ENCODE results near the gene CTNNA3.

CTNNA3 gene

GRCh38 chr10:66144016-66144415, 1552.0 kb downstream of the CTNNA3 start:
- Histone ChIP-seq H3K4me1 (ENCODE audit: control insufficient read depth in 2 of 2, insufficient read depth in 2 of 2, low read length in 2 of 2) (no peaks in the 10 kb centered on the region), H3K9me3 (ENCODE audit: control insufficient read depth in 2 of 2, low read length in 2 of 2) (no peaks in the 10 kb centered on the region), H3K27ac (ENCODE audit: low read depth in 2 of 2, low read length in 2 of 2) (no peak overlapping the region), H3K27me3 (ENCODE audit: control insufficient read depth in 2 of 2, insufficient read depth in 2 of 2, low read length in 2 of 2) (no peaks in the 10 kb centered on the region), H3K4me3 (ENCODE audit: low read length in 2 of 2) (no peak overlapping the region), H3K9ac (ENCODE audit: low read depth in 1 of 2, low read length in 2 of 2) (no peak overlapping the region), H3K36me3 (ENCODE audit: control insufficient read depth in 2 of 2, insufficient read depth in 2 of 2, low read length in 2 of 2) (no peaks in the 10 kb centered on the region)

GRCh38 chr10:66102756-66103155, 1593.2 kb downstream of the CTNNA3 start:
- no peaks in the 10 kb centered on the region for H3K4me1 ChIP-seq (ENCODE audit: control insufficient read depth in 2 of 2, insufficient read depth in 2 of 2, low read length in 2 of 2)
- H3K9me3 ChIP-seq (ENCODE audit: control insufficient read depth in 2 of 2, low read length in 2 of 2), result no peaks in the 10 kb centered on the region
- H3K36me3 ChIP-seq (ENCODE audit: control insufficient read depth in 2 of 2, insufficient read depth in 2 of 2, low read length in 2 of 2), result no peaks in the 10 kb centered on the region
- H3K9ac ChIP-seq (ENCODE audit: low read depth in 1 of 2, low read length in 2 of 2), result no peak overlapping the region
- no peak overlapping the region for H3K27ac ChIP-seq (ENCODE audit: low read depth in 2 of 2, low read length in 2 of 2)
- no peak overlapping the region for H3K4me3 ChIP-seq (ENCODE audit: low read length in 2 of 2)
- no peaks in the 10 kb centered on the region for H3K27me3 ChIP-seq (ENCODE audit: control insufficient read depth in 2 of 2, insufficient read depth in 2 of 2, low read length in 2 of 2)

GRCh38 chr10:66098595-66099480, 1597.2 kb downstream of the CTNNA3 start:
- H3K27me3 ChIP-seq (ENCODE audit: control insufficient read depth in 2 of 2, insufficient read depth in 2 of 2, low read length in 2 of 2), result no peaks in the 10 kb centered on the region
- H3K4me1 ChIP-seq (ENCODE audit: control insufficient read depth in 2 of 2, insufficient read depth in 2 of 2, low read length in 2 of 2), result no peaks in the 10 kb centered on the region
- H3K27ac ChIP-seq (ENCODE audit: low read depth in 2 of 2, low read length in 2 of 2), result no peak overlapping the region
- no peak overlapping the region for H3K9ac ChIP-seq (ENCODE audit: low read depth in 1 of 2, low read length in 2 of 2)
- no peaks in the 10 kb centered on the region for H3K36me3 ChIP-seq (ENCODE audit: control insufficient read depth in 2 of 2, insufficient read depth in 2 of 2, low read length in 2 of 2)
- no peaks in the 10 kb centered on the region for H3K9me3 ChIP-seq (ENCODE audit: control insufficient read depth in 2 of 2, low read length in 2 of 2)
- no peak overlapping the region for H3K4me3 ChIP-seq (ENCODE audit: low read length in 2 of 2)

GRCh38 chr10:66095610-66096009, 1600.4 kb downstream of the CTNNA3 start:
- no peak overlapping the region for H3K27ac ChIP-seq (ENCODE audit: low read depth in 2 of 2, low read length in 2 of 2)
- no peak overlapping the region for H3K9ac ChIP-seq (ENCODE audit: low read depth in 1 of 2, low read length in 2 of 2)
- no peak overlapping the region for H3K4me3 ChIP-seq (ENCODE audit: low read length in 2 of 2)
- no peaks in the 10 kb centered on the region for H3K27me3 ChIP-seq (ENCODE audit: control insufficient read depth in 2 of 2, insufficient read depth in 2 of 2, low read length in 2 of 2)
- H3K4me1 ChIP-seq (ENCODE audit: control insufficient read depth in 2 of 2, insufficient read depth in 2 of 2, low read length in 2 of 2), result no peaks in the 10 kb centered on the region
- H3K36me3 ChIP-seq (ENCODE audit: control insufficient read depth in 2 of 2, insufficient read depth in 2 of 2, low read length in 2 of 2), result no peaks in the 10 kb centered on the region
- H3K9me3 ChIP-seq (ENCODE audit: control insufficient read depth in 2 of 2, low read length in 2 of 2), result no peaks in the 10 kb centered on the region

GRCh38 chr10:66085906-66086305, 1610.1 kb downstream of the CTNNA3 start:
- no peaks in the 10 kb centered on the region for H3K27me3 ChIP-seq (ENCODE audit: control insufficient read depth in 2 of 2, insufficient read depth in 2 of 2, low read length in 2 of 2)
- no peak overlapping the region for H3K27ac ChIP-seq (ENCODE audit: low read depth in 2 of 2, low read length in 2 of 2)
- no peak overlapping the region for H3K4me3 ChIP-seq (ENCODE audit: low read length in 2 of 2)
- H3K36me3 ChIP-seq (ENCODE audit: control insufficient read depth in 2 of 2, insufficient read depth in 2 of 2, low read length in 2 of 2), result no peaks in the 10 kb centered on the region
- H3K4me1 ChIP-seq (ENCODE audit: control insufficient read depth in 2 of 2, insufficient read depth in 2 of 2, low read length in 2 of 2), result no peaks in the 10 kb centered on the region
- no peak overlapping the region for H3K9ac ChIP-seq (ENCODE audit: low read depth in 1 of 2, low read length in 2 of 2)
- no peaks in the 10 kb centered on the region for H3K9me3 ChIP-seq (ENCODE audit: control insufficient read depth in 2 of 2, low read length in 2 of 2)

- Histone ChIP-seq H3K4me3 (ENCODE audit: low read length in 2 of 2) (no peak overlapping the region), H3K27ac (ENCODE audit: low read depth in 2 of 2, low read length in 2 of 2) (no peak overlapping the region), H3K9ac (ENCODE audit: low read depth in 1 of 2, low read length in 2 of 2) (no peak overlapping the region), H3K27me3 (ENCODE audit: control insufficient read depth in 2 of 2, insufficient read depth in 2 of 2, low read length in 2 of 2) (no peaks in the 10 kb centered on the region), H3K4me1 (ENCODE audit: control insufficient read depth in 2 of 2, insufficient read depth in 2 of 2, low read length in 2 of 2) (no peaks in the 10 kb centered on the region), H3K36me3 (ENCODE audit: control insufficient read depth in 2 of 2, insufficient read depth in 2 of 2, low read length in 2 of 2) (no peaks in the 10 kb centered on the region), H3K9me3 (ENCODE audit: control insufficient read depth in 2 of 2, low read length in 2 of 2) (no peaks in the 10 kb centered on the region)
These were observed 1624.1 kb downstream of the CTNNA3 start for GRCh38 chr10:66071907-66072306.

GRCh38 chr10:66058594-66058993, 1637.4 kb downstream of the CTNNA3 start:
- Histone ChIP-seq H3K27ac (ENCODE audit: low read depth in 2 of 2, low read length in 2 of 2) (no peak overlapping the region), H3K27me3 (ENCODE audit: control insufficient read depth in 2 of 2, insufficient read depth in 2 of 2, low read length in 2 of 2) (no peaks in the 10 kb centered on the region), H3K4me1 (ENCODE audit: control insufficient read depth in 2 of 2, insufficient read depth in 2 of 2, low read length in 2 of 2) (no peaks in the 10 kb centered on the region), H3K36me3 (ENCODE audit: control insufficient read depth in 2 of 2, insufficient read depth in 2 of 2, low read length in 2 of 2) (no peaks in the 10 kb centered on the region), H3K4me3 (ENCODE audit: low read length in 2 of 2) (no peak overlapping the region), H3K9me3 (ENCODE audit: control insufficient read depth in 2 of 2, low read length in 2 of 2) (no peaks in the 10 kb centered on the region), H3K9ac (ENCODE audit: low read depth in 1 of 2, low read length in 2 of 2) (no peak overlapping the region)

GRCh38 chr10:66049335-66049734, 1646.7 kb downstream of the CTNNA3 start:
- H3K9me3 ChIP-seq (ENCODE audit: control insufficient read depth in 2 of 2, low read length in 2 of 2), result no peaks in the 10 kb centered on the region
- no peaks in the 10 kb centered on the region for H3K36me3 ChIP-seq (ENCODE audit: control insufficient read depth in 2 of 2, insufficient read depth in 2 of 2, low read length in 2 of 2)
- H3K27ac ChIP-seq (ENCODE audit: low read depth in 2 of 2, low read length in 2 of 2), result no peak overlapping the region

GRCh38 chr10:66045859-66046258, 1650.1 kb downstream of the CTNNA3 start:
- Histone ChIP-seq H3K4me1 (ENCODE audit: control insufficient read depth in 2 of 2, insufficient read depth in 2 of 2, low read length in 2 of 2) (no peaks in the 10 kb centered on the region), H3K27ac (ENCODE audit: low read depth in 2 of 2, low read length in 2 of 2) (no peak overlapping the region), H3K9ac (ENCODE audit: low read depth in 1 of 2, low read length in 2 of 2) (no peak overlapping the region), H3K27me3 (ENCODE audit: control insufficient read depth in 2 of 2, insufficient read depth in 2 of 2, low read length in 2 of 2) (no peaks in the 10 kb centered on the region), H3K4me3 (ENCODE audit: low read length in 2 of 2) (no peak overlapping the region), H3K9me3 (ENCODE audit: control insufficient read depth in 2 of 2, low read length in 2 of 2) (no peaks in the 10 kb centered on the region), H3K36me3 (ENCODE audit: control insufficient read depth in 2 of 2, insufficient read depth in 2 of 2, low read length in 2 of 2) (no peaks in the 10 kb centered on the region)

More at GRCh38 chr10:66049335-66049734, 1646.7 kb downstream of the CTNNA3 start:
- H3K9ac ChIP-seq (ENCODE audit: low read depth in 1 of 2, low read length in 2 of 2), result no peak overlapping the region
- no peaks in the 10 kb centered on the region for H3K4me1 ChIP-seq (ENCODE audit: control insufficient read depth in 2 of 2, insufficient read depth in 2 of 2, low read length in 2 of 2)
- no peaks in the 10 kb centered on the region for H3K27me3 ChIP-seq (ENCODE audit: control insufficient read depth in 2 of 2, insufficient read depth in 2 of 2, low read length in 2 of 2)
- H3K4me3 ChIP-seq (ENCODE audit: low read length in 2 of 2), result no peak overlapping the region

GRCh38 chr10:66041771-66042170, 1654.2 kb downstream of the CTNNA3 start:
- Histone ChIP-seq H3K27ac (ENCODE audit: low read depth in 2 of 2, low read length in 2 of 2) (no peak overlapping the region), H3K9ac (ENCODE audit: low read depth in 1 of 2, low read length in 2 of 2) (no peak overlapping the region), H3K36me3 (ENCODE audit: control insufficient read depth in 2 of 2, insufficient read depth in 2 of 2, low read length in 2 of 2) (no peaks in the 10 kb centered on the region), H3K9me3 (ENCODE audit: control insufficient read depth in 2 of 2, low read length in 2 of 2) (no peaks in the 10 kb centered on the region), H3K4me3 (ENCODE audit: low read length in 2 of 2) (no peak overlapping the region), H3K4me1 (ENCODE audit: control insufficient read depth in 2 of 2, insufficient read depth in 2 of 2, low read length in 2 of 2) (no peaks in the 10 kb centered on the region), H3K27me3 (ENCODE audit: control insufficient read depth in 2 of 2, insufficient read depth in 2 of 2, low read length in 2 of 2) (no peaks in the 10 kb centered on the region)
